HG03354 (cell line): ENCODE results near the gene PGBD5.

Experiments
- ATAC-seq: cut with Tn5 transposase; IDR thresholded peaks from one replicate; pipeline ENCODE4 v1.9.1; 2021; ENCODE audit warnings: mild to moderate bottlenecking; ENCODE audit not compliant: unreplicated experiment, poor library complexity, severe bottlenecking

The PGBD5 gene

GRCh38 chr1:230400007-230400344, 26.2 kb downstream of the PGBD5 start:
- ATAC-seq, result no peak

GRCh38 chr1:230399321-230400006, 26.7 kb downstream of the PGBD5 start:
- no peak for ATAC-seq

GRCh38 chr1:230398856-230399255, 27.3 kb downstream of the PGBD5 start:
- ATAC-seq, result no peak

GRCh38 chr1:230396966-230397365, 29.2 kb downstream of the PGBD5 start:
- ATAC-seq, result no peak

GRCh38 chr1:230395932-230396331, 30.2 kb downstream of the PGBD5 start:
- no peak for ATAC-seq

- ATAC-seq, result no peak
Measured at GRCh38 chr1:230394741-230395140, 31.4 kb downstream of the PGBD5 start.

- no peak for ATAC-seq
Measured at GRCh38 chr1:230394134-230394533, 32.0 kb downstream of the PGBD5 start.

- ATAC-seq, result no peak
Measured at GRCh38 chr1:230393722-230394121, 32.4 kb downstream of the PGBD5 start.

- ATAC-seq, result no peak
Measured at GRCh38 chr1:230392920-230393521, 33.1 kb downstream of the PGBD5 start.

- no peak for ATAC-seq
Measured at GRCh38 chr1:230392536-230392909, 33.6 kb downstream of the PGBD5 start.

- ATAC-seq, result no peak
Measured at GRCh38 chr1:230391776-230392535, 34.2 kb downstream of the PGBD5 start.

- ATAC-seq, result no peak
Measured at GRCh38 chr1:230390371-230390770, 35.8 kb downstream of the PGBD5 start.

GRCh38 chr1:230387876-230388275, 38.3 kb downstream of the PGBD5 start:
- no peak for ATAC-seq

- ATAC-seq, result no peak
Measured at GRCh38 chr1:230387296-230387695, 38.8 kb downstream of the PGBD5 start.

GRCh38 chr1:230386637-230387262, 39.4 kb downstream of the PGBD5 start:
- ATAC-seq, result no peak

- ATAC-seq, result no peak
Measured at GRCh38 chr1:230385930-230386329, 40.2 kb downstream of the PGBD5 start.

- no peak for ATAC-seq
Measured at GRCh38 chr1:230385158-230385450, 41.0 kb downstream of the PGBD5 start.

- ATAC-seq, result no peak
Measured at GRCh38 chr1:230384380-230385157, 41.6 kb downstream of the PGBD5 start.

- ATAC-seq, result no peak
Measured at GRCh38 chr1:230383425-230383824, 42.7 kb downstream of the PGBD5 start.

- no peak for ATAC-seq
Measured at GRCh38 chr1:230382001-230382491, 44.1 kb downstream of the PGBD5 start.
